GM12864 (cell line): ENCODE measurements around the gene DENND1A.

Source experiments
- DNase-seq: peaks from one replicate; pipeline ENCODE4 v3.0.0-alpha.2; 2011; ENCODE audit warnings: low read depth
- H3K4me3 ChIP-seq: 2 replicates; pipeline ENCODE4 v1.5.1; 2011; ENCODE audit warnings: mild to moderate bottlenecking, low read depth, low read length, control low read depth
- TF ChIP-seq, protein P1 (sequence below): IDR thresholded peaks from 2 replicates; pipeline ENCODE4 v1.5.1; 2011; ENCODE audit warnings: low read depth, mild to moderate bottlenecking, moderate library complexity, low read length, control low read depth, inconsistent platforms; ENCODE audit errors: missing control alignments

The DENND1A gene

GRCh38 chr9:123957731-123958130 is 27.8 kb upstream of the DENND1A start:
- no peak overlapping the region for H3K4me3 ChIP-seq
- TF ChIP-seq, protein P1, sequence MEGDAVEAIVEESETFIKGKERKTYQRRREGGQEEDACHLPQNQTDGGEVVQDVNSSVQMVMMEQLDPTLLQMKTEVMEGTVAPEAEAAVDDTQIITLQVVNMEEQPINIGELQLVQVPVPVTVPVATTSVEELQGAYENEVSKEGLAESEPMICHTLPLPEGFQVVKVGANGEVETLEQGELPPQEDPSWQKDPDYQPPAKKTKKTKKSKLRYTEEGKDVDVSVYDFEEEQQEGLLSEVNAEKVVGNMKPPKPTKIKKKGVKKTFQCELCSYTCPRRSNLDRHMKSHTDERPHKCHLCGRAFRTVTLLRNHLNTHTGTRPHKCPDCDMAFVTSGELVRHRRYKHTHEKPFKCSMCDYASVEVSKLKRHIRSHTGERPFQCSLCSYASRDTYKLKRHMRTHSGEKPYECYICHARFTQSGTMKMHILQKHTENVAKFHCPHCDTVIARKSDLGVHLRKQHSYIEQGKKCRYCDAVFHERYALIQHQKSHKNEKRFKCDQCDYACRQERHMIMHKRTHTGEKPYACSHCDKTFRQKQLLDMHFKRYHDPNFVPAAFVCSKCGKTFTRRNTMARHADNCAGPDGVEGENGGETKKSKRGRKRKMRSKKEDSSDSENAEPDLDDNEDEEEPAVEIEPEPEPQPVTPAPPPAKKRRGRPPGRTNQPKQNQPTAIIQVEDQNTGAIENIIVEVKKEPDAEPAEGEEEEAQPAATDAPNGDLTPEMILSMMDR, result no peak
- no peak for DNase-seq

GRCh38 chr9:123957168-123957721 is 27.3 kb upstream of the DENND1A start:
- TF ChIP-seq, protein P1, result no peak
- DNase-seq, result no peak
- H3K4me3 ChIP-seq, result no peak overlapping the region

DNA sequence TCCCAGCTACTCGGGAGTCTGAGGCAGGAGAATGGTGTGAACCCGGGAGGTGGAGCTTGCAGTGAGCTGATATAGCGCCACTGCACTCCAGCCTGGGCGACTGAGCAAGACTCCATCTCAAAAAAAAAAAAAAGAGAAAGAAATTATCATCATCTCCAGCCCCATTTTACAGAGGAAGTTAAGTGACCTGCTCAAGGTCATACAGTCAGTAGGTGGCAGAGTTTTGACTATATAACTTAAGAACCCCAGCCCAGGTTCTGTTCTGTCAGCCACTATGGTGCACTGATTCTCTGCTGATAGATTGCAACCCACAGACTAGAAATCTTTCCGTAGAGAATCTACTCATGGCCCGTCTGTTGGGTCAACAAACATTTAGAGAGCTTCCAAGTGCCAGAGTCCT is 25.7 kb upstream of the DENND1A start:
- no peak overlapping the region for H3K4me3 ChIP-seq
- DNase-seq, result no peak
- TF ChIP-seq, protein P1, result no peak

DNA sequence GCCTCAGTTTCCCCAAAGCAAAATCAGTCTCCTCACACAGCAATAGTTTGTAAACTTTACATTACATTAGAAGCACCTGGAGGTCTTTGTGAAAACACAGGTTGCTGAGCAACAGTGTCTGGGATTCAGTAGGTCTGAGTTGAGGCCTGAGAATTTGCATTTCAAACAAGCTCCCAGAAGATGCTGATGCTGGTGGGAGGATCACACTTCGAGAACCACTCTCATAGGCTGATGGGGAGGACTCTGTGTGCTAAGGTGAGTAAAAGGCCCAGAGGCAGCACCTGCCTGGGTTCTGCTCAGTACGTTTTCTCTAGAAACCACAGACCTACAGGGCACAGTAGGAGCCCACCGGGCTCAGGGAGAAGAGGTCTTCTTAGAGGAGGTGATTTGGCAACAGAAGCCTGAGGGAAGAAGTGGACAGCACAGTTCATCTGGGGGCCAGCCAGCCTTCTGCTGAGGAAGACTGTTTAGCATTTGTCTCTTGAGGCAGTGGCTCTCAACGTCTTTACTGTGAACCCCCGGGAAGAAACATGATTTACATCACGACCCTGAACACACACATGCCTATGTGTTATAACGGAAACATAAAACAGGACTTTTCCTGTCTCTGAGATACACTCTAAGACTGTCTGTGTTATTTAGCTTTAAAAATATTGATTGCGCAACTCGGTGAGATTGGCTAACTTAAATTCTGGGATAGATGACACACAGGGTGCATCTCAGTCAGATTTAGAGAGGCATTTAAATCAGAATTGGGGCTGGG is 24.8 kb upstream of the DENND1A start:
- no peak overlapping the region for H3K4me3 ChIP-seq
- TF ChIP-seq, protein P1, result no peak
- DNase-seq, result no peak

- TF ChIP-seq, protein P1, result no peak
- no peak for DNase-seq
- no peak overlapping the region for H3K4me3 ChIP-seq
Observed at GRCh38 chr9:123952641-123953495, 22.9 kb upstream of the DENND1A start.

- H3K4me3 ChIP-seq, result no peak overlapping the region
- TF ChIP-seq, protein P1, result no peak
- DNase-seq, result no peak
Observed at GRCh38 chr9:123948286-123948685, 18.4 kb upstream of the DENND1A start.
